Upper lobe of left lung (tissue), 4 donors: ENCODE measurements around the gene LINS1.

Experiments
- POLR2A ChIP-seq, 4 donors: fragments of 450-650 bp; IDR thresholded peaks; one replicate each; pipeline ENCODE4 v1.5.1; 2016 to 2017; ENCODE audit warnings: antibody characterized with exemption in 4 of 4, mild to moderate bottlenecking in 2 of 4
- POLR2AphosphoS5 ChIP-seq, 2 donors: sonication (generic); formaldehyde crosslinking; IDR thresholded peaks; one replicate each; pipeline ENCODE4 v1.5.1; 2017; ENCODE audit warnings: antibody characterized with exemption in 2 of 2
- TF ChIP-seq, protein P1 (sequence below), 6 experiments: fragments of 450-650 bp in 4 of 6; fragments of 200-600 bp in 2 of 6; sonication (generic) in 2 of 6; IDR thresholded peaks; one replicate each; pipeline ENCODE4 v1.5.1; 2016 to 2019; ENCODE audit warnings: antibody characterized with exemption in 6 of 6

DNA sequence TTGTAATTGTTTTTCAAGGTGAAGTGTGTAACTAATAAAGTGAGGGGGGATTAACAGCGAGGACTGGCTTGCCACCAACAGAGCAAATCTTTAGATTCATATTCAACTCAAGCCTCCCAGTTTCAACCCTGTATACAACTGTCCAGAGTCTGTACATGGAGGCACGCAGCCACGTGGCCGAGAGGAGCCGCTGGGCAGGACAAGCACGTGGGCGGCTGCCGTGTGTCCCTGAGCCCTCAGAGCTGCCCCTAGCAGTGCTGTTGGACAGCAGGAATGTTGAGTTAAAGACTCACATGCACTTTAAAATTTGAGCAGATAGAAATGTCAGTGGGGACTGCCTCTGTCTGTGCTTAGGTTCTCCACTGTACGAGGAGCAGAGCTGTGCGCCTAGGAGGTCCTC, 29.8 kb upstream of the LINS1 start:
- TF ChIP-seq, protein P1, sequence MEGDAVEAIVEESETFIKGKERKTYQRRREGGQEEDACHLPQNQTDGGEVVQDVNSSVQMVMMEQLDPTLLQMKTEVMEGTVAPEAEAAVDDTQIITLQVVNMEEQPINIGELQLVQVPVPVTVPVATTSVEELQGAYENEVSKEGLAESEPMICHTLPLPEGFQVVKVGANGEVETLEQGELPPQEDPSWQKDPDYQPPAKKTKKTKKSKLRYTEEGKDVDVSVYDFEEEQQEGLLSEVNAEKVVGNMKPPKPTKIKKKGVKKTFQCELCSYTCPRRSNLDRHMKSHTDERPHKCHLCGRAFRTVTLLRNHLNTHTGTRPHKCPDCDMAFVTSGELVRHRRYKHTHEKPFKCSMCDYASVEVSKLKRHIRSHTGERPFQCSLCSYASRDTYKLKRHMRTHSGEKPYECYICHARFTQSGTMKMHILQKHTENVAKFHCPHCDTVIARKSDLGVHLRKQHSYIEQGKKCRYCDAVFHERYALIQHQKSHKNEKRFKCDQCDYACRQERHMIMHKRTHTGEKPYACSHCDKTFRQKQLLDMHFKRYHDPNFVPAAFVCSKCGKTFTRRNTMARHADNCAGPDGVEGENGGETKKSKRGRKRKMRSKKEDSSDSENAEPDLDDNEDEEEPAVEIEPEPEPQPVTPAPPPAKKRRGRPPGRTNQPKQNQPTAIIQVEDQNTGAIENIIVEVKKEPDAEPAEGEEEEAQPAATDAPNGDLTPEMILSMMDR (IDR thresholded peaks at IDR 0.05) = no peak
- TF ChIP-seq POLR2A (IDR thresholded peaks at IDR 0.05) (no peak), POLR2AphosphoS5 (IDR thresholded peaks at IDR 0.05) (no peak)
